ENCODE results near the gene FBXL19. TPM values are rescaled to one million over a fixed set of nuclear protein-coding genes. Genes with fewer than 3 reads are reported as not detected.

Gene FBXL19
- polyA plus RNA-seq, 3 donors = 0.14 to 7.6 TPM; not detected in 1

DNA sequence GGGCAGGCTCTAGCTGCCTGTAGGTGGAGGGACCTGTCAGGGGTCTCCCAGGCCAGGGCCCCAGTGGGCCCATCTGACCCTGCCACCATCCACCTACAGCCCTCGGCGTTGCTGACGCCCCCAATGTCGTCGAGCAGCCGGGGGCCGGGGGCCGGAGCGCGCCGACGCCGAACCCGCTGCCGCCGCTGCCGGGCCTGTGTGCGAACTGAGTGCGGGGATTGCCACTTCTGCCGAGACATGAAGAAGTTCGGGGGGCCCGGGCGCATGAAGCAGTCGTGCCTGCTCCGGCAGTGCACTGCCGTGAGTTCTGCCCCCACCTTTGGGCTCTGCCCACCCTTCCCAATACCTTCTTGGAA, 2.2 kb downstream of the FBXL19 start:
- WGBS (ENCODE audit: insufficient coverage) = 92% methylated on average over 26 of the region's 26 CpGs
- Mint-ChIP-seq H3K27ac (no peak overlapping the region), H3K4me1 (peaks cover 23% of the 10 kb centered on the region), H3K4me3 (no peak overlapping the region), H3K36me3 (peaks cover 17 to 26% of the 10 kb centered on the region in 2 donors), H3K27me3 (ENCODE audit: low read depth in 3 of 3) (no peaks in the 10 kb centered on the region), H3K9me3 (peaks cover 0 to 2% (median 0%) of the 10 kb centered on the region in 7 donors)
- Histone ChIP-seq H3K9ac (ENCODE audit: insufficient read depth, low read length, poor library complexity, severe bottlenecking) (no peak overlapping the region), H4K20me1 (ENCODE audit: insufficient read depth, low read length) (no peaks in the 10 kb centered on the region), H3K27me3 (ENCODE audit: control insufficient read depth in 2 of 2, insufficient read depth in 2 of 2, low read length in 2 of 2) (no peaks in the 10 kb centered on the region), H3K79me2 (ENCODE audit: insufficient read depth, low read length) (no peaks in the 10 kb centered on the region), H3K9me3 (replicated peaks in 1 of 2; ENCODE audit: control insufficient read depth in 1 of 2, insufficient read depth in 1 of 2, low read length in 2 of 2) (no peaks in the 10 kb centered on the region), H3K36me3 (replicated peaks in 1 of 2; ENCODE audit: control insufficient read depth in 1 of 2, insufficient read depth in 2 of 2, low read length in 2 of 2) (peaks cover 15 to 30% of the 10 kb centered on the region in 2 donors), H3K4me1 (ENCODE audit: control insufficient read depth in 1 of 2, insufficient read depth in 2 of 2, low read length in 2 of 2) (peaks cover 12 to 20% of the 10 kb centered on the region in 2 donors), H3K4me3 (replicated peaks in 1 of 3; ENCODE audit: low read depth in 2 of 3, low read length in 3 of 3) (no peak overlapping the region), H3K27ac (ENCODE audit: low read depth in 1 of 2, low read length in 2 of 2) (no peak overlapping the region), H3K4me2 (replicated peaks; ENCODE audit: extremely low read depth, low read length, poor library complexity, severe bottlenecking) (no peak overlapping the region), H2AFZ (ENCODE audit: insufficient read depth, low read depth, low read length, poor library complexity, severe bottlenecking) (no peak overlapping the region)
- DNase-seq = no peak
- intact Hi-C loops (cut with micrococcal nuclease) = loop anchor here in 1 of 2 donors (10.0 kb wide), 2 partner anchors 161 to 271 kb away; partner anchors contain the start of genes CFAP119, FBRS, PRR14 and RNF40
- TF ChIP-seq CTCF (IDR thresholded peaks at IDR 0.05) = no peak

GRCh38 chr16:30925995-30926811, 2.8 kb downstream of the FBXL19 start:
- Mint-ChIP-seq H3K27me3 (ENCODE audit: low read depth in 3 of 3) (no peaks in the 10 kb centered on the region), H3K4me1 (peaks cover 23% of the 10 kb centered on the region), H3K9me3 (peaks cover 0 to 2% (median 0%) of the 10 kb centered on the region in 7 donors), H3K27ac (peak overlapping the region in 3 of 7 donors; percentile 31 to 81 (median 60)), H3K36me3 (peaks cover 23 to 32% of the 10 kb centered on the region in 2 donors), H3K4me3 (no peak overlapping the region)
- peaks cover 12 to 19% of the 10 kb centered on the region in 2 donors for H3K4me1 ChIP-seq (ENCODE audit: control insufficient read depth in 1 of 2, insufficient read depth in 2 of 2, low read length in 2 of 2)
- H4K20me1 ChIP-seq (ENCODE audit: insufficient read depth, low read length) = no peaks in the 10 kb centered on the region
- H2AFZ ChIP-seq (ENCODE audit: insufficient read depth, low read depth, low read length, poor library complexity, severe bottlenecking) = no peak overlapping the region
- no peak overlapping the region for H3K9ac ChIP-seq (ENCODE audit: insufficient read depth, low read length, poor library complexity, severe bottlenecking)
- H3K27ac ChIP-seq (ENCODE audit: low read depth in 1 of 2, low read length in 2 of 2) = no peak overlapping the region
- WGBS (ENCODE audit: insufficient coverage) = 76% methylated on average over 9 of the region's 10 CpGs
- intact Hi-C loops (cut with micrococcal nuclease) = loop anchor here in 1 of 2 donors (10.0 kb wide), 2 partner anchors 161 to 271 kb away; partner anchors contain the start of genes CFAP119, FBRS, PRR14 and RNF40
- no peak for TF ChIP-seq CTCF (IDR thresholded peaks at IDR 0.05)
- H3K4me2 ChIP-seq (replicated peaks; ENCODE audit: extremely low read depth, low read length, poor library complexity, severe bottlenecking) = no peak overlapping the region
- no peaks in the 10 kb centered on the region for H3K79me2 ChIP-seq (ENCODE audit: insufficient read depth, low read length)
- H3K27me3 ChIP-seq (ENCODE audit: control insufficient read depth in 2 of 2, insufficient read depth in 2 of 2, low read length in 2 of 2) = no peaks in the 10 kb centered on the region
- no peak for DNase-seq
- H3K4me3 ChIP-seq (replicated peaks in 1 of 3; ENCODE audit: low read depth in 2 of 3, low read length in 3 of 3) = no peak overlapping the region
- peaks cover 16 to 36% of the 10 kb centered on the region in 2 donors for H3K36me3 ChIP-seq (replicated peaks in 1 of 2; ENCODE audit: control insufficient read depth in 1 of 2, insufficient read depth in 2 of 2, low read length in 2 of 2)
- no peaks in the 10 kb centered on the region for H3K9me3 ChIP-seq (replicated peaks in 1 of 2; ENCODE audit: control insufficient read depth in 1 of 2, insufficient read depth in 1 of 2, low read length in 2 of 2)
